MV-4-11 (cell line): ENCODE data around the gene C16orf87.

Source experiments
- DNase-seq: peaks from one replicate; lab custom pipeline; 2025; lab: John Stamatoyannopoulos, UW

The C16orf87 gene

DNA sequence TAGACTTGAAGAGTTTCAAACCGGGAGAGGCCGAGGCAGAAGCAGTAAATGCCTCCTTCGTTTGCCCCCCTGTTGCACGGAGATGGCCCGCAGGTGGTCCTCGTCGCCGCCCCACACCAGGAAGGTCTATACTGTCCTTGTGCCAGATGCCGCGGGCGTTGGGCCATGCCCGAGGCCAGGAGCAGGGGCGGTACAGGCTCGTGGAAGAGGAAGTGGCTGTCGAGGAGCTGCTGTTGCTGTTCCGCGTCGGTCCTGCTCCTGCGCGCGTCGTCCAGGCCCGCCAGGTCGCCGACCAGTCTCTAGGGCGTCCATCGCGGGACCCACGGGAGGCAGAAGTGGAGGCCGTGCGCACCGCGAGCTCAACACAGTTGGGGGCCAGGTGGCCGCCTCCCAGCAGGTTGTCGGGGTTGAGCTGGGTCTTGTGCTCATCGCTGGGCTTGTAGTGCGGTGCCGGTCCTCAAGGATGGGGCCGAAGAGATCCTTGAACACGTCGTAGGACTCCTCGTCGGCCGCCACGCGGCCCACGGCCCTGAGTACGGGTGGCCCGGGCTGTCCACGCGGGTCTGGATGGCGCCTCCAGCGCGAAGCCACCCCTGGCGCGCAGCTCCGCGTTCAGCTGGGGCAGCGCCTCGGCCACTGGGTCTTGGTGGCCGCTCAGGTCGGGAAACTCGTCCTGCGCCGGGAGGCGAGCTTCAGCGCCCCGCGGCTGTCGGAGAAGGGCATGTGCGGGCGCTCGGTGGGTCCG, 13.1 kb upstream of the C16orf87 start:
- DNase-seq = no peak

DNA sequence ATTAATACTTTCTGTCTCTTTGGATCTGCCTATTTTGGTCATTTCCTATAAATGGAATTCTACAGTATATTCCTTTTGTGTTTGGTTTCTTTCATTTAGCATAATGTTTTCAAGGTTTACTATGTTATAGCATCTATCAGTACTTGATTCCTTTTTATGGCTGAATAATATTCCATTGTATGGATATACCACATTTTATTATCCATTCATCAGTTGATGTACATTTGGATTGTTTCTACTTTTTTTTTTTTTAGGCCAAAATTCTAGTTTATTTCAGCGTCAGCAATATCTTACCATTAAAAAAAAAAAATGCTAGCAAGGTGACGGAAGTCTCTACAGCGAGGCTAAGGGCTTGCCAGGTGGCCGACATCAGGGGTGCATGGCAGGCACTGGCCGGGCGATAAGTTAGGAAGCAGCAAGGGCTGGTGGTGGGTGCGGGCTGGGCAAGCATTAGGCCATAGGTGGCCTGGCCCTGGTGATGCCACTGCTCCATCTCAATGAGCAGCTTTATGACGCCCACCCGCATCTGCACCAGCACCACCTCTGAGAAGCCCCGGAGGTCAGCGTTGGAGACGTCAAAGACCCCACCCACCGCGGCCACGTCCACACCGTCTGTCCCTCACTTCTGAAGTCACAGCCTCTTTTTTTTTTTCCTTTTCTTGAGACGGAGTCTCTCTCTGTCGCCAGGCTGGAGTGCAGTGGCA, 11.4 kb upstream of the C16orf87 start:
- DNase-seq = no peak

DNA sequence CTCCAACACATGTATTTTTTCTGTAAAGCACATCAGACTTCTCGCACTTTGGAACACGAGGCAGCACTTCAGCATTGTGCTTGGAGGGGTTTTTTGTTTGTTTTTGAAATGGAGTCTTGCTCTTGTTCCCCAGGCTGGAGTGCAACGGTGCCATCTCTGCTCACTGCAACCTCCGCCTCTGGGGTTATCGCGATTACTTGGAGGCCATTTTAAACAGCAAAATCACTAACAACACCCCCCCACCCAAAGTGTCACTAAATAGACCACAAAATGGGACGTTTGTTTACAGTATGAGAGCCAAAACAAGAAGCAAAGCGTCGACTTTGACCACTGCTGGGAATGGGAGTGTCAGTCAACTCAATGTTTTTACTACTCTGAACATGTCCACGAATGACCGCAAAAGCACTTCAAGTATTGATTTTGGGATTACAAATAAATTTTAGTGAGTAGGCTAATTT, 9.0 kb upstream of the C16orf87 start:
- no peak for DNase-seq

DNA sequence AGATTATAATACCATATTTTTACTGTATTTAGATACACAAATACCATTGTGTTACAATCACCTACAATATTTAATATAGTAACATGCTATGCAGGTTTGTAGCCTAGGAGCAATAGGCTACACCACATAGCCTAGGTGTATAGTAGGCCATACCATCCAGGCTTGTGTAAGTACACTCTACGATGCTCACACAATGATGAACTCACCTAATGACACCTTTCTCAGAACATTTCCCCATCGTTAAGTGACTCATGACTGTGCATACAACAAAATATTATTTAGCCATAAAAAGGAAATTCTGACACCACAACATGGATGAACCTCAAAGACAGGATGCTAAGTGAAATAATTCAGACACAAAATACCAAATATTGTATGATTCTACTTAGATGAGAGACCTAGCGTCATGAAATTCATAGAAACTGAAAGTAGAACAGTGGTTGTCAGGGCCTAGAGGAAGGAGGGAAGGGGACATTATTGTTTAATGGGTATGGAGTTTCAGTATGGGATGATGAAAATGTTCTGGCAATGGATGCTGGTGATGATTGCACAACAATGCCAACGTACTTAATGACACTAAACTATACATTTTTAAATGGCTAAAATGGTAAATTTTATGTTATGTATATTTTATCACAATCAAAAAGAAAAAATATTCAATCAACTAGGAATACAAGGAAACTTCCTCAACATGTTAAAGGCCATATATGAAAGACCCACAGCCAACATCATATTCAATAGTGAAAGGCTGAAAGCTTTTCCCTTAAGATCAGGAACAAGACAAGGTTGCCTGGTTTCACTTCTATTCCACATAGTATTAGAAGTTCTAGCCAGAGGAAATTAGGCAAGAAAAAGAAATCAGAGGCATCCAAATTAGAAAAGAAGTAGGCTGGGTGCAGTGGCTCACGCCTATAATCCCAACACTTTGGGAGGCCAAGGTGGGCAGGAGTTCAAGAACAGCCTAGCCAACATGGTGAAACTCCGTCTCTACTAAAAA, 5.9 kb upstream of the C16orf87 start:
- peak; percentile 72 for DNase-seq

DNA sequence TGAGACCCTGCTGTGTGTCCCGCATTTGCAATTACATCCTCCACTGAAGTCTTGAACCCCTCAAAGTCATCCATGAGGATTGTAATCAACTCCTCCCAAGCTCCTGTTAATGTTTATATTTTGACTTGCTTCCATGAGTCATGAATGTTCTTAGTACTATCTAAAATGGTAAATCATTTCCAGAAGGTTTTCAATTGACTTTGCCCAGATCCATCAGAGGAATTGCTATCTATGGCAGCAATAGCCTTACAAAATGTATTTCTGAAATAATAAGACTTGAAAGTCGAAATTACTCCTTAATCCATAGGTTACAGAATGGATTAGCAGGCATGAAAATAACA, 2.5 kb upstream of the C16orf87 start:
- DNase-seq = no peak

DNA sequence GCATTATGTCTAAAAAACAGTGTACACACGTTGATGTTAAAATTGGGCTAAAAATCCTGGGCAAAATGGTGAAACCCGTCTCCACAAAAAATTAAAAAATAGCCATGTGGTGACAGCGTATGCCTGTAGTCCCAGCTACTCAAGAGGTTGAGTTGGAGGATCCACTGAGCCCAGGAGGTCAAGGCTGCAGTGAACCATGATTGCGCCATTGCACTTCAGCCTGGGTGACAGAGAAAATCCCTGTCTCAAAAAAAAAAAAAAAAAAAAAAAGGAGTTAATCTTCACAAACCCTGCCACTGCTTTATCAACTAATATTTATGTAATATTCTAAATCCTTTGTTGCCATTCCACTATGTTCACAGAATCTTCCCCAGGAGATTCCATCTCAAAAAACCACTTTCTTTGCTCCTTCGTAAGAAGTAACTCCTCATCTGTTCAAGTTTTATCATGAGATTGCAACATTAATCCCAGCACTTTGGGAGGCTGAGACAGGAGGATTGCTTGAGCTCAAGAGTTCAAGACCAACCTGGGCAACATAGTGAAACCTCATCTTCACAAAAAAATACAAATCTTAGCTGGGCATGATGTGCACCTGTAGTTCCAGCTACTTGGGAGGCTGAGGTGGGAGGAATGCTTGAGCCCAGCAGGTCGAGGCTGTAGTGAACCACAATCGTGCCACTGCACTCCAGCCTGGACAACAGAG, 1.9 kb upstream of the C16orf87 start:
- peak; percentile 65 for DNase-seq

DNA sequence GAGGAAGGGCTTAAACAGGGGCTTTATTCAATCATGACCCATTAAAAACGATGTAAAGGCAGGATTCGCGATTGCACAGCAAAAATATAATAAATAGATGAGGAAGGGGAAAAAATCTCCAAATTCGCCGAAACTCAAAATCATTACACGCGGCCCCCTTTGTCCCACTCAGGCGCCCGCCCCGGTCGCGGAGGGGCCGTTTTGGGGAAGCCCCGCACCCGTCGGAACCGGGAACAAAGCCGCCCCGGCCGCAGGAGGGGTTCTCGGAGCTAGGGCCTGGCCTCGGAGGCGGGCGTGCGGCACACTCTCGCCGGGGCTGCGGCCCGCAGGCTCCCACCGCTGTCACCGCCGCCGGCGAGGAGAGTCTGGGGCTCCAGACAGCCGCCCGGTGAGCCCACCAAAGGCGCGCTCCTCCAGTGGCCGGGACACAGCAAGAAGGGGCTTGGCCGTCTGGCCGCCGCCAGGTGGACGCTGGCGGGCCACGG, 521 bp downstream of the C16orf87 start:
- no peak for DNase-seq

DNA sequence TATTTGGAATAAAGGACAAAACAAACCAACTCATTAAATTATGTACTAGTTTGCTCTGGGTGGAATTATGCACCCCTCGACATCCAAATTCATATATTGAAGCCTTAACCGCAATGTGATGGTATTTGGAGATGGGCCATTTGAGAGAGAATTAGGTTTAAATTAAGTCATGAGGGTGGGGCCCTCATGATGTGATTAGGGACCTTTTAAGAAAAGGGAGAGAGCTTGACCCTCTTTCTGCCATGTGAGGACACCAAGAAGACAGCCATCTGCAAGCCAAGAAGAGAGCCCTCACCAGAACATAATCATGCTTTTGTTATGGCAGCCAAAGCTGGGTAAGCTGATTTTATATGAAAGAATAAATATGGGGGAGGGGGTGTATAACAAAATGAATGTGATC, 2.0 kb downstream of the C16orf87 start:
- DNase-seq = no peak

DNA sequence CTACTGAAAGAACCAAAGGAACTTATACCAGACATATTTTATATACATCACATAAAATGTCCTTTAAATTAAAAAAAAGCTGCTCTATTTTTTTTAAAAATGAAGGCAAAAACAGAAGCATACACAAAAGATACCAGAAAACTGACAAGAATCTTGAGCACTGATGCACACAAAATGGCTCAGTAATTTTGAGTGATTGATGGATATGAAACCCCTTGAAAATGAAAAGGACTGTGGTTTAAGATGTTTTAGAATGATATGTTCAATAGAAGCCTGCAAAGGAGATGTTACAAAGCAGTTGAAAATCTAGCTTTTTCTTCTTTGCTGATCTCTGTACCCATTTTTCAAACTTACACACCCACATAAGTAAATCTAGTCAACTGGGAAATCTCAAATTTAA, 2.7 kb downstream of the C16orf87 start:
- no peak for DNase-seq

DNA sequence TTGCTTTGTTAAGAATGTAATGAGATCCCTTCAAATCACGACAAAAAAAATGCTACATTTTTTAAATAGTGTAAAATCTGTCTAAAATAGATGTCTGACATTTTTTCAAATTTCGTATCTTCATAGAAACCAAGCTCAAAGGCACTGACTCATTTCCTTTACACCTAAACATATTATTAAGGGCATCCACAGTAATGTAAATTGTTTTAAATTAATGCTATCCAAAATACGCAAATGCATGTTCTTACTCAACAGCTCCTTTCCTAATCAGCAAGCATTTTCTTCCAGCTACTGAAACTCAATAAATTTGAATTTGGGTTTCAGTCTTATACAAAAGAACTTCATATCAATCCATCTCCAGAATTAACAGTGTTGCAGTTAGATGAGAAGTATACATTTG, 4.3 kb downstream of the C16orf87 start:
- DNase-seq = no peak

DNA sequence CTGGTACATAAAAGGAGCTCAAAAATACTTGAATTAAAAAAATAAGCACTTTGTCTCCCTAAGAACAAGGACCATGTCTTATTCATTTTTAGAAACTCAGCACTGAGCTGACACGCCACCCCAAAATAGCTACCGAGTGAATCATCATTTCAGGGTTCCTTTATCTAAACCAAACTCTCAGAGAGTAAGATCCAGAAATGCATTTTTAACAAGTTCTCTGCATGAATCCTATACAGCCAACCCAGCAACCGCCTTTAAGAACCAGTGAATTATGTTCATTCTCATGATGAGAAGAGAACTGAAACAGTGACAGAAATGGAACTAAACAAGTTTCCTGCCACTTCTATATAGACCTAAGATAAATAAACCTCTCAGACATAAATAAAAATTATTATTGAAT, 8.7 kb downstream of the C16orf87 start:
- DNase-seq = peak; percentile 40

DNA sequence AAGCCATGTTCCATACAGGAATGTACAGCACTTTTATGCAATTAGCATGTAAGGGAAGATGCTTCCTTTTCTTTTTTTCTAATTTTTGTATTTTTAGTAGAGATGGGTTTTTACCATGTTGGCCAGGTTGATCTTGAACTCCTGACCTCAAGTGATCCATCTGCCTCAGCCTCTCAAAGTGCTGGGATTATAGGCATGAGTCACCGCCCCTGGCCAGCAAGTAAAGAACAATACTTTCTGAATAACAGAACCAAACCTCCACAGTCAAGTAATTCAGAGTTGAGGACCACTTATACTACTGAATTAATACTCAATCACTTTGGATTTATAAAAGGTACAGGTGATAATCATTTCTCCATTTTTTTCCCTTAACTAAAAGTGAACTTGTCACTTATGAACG, 13.0 kb downstream of the C16orf87 start:
- peak; percentile 10 for DNase-seq

DNA sequence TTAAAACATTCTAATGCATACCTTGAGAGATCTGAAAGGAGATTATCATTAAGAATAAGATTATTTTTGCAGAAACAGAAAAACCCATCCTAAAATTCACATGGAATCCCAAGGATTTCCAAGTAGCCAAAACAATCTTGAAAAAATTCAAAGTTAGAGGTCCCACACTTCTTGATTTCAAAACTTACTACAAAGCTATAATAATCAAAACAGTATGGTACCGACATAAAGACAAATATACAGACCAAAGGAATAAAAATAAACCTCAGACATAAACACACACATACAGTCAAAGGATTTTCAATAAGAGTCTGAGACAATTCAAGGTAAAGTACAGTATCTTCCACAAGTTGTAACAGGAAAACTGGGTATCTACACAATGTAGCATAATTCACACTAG, 16.2 kb downstream of the C16orf87 start:
- DNase-seq = no peak

DNA sequence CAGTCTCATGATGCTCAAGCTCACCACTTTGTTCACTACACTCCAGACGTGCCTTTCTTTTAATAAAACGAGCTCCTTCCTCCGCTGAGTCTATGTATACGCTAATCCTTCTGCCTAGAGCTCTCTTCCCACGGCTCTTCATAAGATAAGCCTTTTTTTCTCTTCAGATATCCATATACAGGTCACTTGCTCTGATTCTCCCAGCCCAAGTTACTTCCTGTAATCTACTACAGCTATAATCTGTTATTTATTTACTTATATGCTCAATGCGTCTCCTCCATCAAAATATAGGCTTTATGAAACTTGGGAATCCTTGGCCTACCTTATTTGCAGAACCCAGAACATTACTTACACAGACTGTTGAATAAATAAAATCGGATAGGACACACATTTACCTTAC, 17.4 kb downstream of the C16orf87 start:
- DNase-seq = no peak

DNA sequence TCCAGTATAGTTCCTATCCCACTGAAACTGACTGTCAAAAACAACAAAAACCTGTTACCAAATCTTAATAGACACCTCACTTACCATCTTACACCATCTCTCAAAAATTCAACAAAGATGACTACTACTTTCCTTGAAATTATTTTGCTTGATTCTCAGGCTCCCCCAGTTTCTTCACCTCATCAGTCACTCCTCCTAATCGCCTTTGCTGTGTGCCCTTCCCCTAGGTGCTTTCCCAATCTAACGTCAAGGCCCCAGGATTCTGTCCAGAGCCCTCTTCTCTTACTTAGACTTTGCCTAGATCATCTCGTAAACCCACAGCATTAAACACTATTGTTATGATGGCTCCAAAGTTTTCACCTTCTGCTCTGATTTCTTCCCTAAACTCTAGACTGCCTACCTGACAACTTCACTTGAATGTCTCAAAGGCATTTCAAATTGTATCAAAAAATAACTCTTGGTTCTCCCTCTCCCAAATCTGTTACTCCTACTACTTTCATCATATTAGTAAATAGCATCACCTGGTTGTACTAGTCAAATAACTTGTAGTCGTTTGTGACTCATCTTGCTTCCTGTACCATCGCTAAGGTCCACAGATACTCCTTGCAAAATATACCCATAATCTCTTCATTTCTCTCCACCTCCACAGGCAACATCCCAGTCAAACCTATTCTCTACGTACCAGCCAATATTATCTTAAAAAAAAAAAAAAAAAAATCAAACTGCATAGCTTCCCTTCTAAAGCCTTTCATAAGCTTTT, 18.0 kb downstream of the C16orf87 start:
- no peak for DNase-seq

DNA sequence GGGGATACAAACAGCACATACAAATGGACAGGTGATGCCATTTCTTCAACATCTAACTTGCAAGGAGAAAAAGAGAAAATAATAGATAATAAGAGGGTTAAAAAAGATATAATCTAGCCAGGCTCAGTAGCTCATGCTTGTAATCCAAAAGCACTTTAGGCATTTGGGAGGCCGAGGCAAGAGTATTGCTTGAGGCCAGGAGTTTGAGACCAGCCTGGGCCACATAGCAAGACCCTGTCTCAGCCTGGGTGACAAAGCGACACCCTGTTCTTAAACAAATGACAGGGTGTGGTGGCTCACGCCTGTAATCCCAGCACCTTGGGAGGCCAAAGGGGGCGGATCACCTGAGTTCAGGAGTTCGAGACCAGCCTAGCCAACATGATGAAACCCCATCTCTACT, 19.3 kb downstream of the C16orf87 start:
- no peak for DNase-seq

DNA sequence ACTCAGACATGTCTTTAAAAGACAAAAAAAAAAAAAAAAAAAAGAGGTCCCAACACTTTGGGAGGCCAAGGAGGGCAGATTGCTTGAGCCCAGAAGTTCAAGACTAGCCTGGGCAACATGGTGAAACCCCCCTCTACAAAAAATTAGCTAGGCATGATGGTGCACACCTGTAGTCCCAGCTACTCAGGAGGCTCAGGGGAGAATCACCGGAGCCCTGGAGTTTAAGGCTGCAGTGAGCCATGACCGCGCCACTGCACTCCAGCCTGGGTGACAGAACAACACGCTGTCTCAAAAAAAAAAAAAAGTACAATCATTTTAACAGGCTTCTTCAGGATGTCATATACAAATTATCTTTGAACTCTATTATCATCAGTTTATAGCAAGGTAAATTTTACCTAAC, 22.0 kb downstream of the C16orf87 start:
- DNase-seq = no peak

DNA sequence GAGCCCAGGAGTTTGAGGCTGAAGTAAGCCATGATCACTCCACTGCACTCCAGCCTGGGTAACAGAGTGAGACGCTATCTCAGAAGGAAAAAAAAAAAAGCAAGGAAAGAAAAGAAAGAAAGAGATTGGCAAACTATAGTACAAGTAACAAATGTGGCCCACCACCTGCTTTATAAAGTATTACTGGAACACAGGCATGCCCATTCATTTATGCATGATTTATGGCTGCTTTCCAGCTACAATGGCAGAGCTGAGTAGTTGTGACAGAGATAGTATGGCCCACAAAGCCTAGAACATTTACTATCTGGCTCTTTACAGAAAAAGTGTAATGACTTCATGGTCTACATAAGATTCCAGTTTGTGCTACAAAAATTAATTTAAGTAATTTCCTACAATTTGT, 23.6 kb downstream of the C16orf87 start:
- DNase-seq = no peak

DNA sequence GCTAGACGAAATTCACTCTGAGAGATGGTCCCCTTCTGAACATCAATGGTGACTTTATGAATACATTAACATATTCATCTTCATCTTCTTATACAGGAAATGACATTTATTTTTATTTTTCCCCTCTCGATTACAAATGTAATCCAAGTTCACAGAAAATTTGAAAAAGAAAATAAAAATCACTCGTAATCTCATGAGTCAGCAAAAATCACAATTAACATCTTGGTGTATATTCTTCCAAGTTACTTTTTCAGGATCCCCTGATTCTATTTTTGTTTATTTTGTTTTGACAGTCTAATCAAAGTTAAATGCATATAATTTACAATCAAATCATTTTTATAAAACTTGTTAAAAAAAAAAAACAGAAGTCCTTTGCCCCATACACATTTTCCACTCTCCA, 27.6 kb downstream of the C16orf87 start:
- DNase-seq = no peak

DNA sequence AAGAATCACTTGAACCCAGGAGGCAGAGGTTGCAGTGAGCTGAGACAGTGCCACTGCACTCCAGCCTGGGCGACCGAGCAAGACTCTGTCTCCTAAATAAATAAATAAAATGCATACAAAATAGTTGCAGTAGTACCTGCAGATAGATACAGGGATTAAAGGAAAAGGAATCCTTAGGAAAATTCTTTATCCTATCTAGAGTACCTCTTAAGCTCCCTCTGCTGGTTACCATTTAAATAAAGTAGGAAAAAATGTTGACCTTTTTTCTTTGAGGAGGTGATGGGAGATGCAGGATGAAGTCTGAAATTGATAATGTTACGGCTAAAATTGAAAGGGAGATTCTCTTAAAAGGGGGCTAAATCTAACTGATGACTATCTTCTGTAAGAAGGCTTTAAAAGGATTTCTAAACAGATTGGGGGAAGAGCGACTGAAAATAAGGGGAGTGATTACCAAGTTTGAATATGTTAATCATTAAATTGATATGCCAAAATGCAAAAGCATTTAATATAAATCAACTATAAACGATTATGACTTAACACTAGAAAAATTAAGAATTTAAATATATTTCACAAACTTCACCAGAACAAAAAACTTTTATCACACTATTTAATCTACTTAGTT, 29.4 kb downstream of the C16orf87 start:
- DNase-seq = no peak

DNA sequence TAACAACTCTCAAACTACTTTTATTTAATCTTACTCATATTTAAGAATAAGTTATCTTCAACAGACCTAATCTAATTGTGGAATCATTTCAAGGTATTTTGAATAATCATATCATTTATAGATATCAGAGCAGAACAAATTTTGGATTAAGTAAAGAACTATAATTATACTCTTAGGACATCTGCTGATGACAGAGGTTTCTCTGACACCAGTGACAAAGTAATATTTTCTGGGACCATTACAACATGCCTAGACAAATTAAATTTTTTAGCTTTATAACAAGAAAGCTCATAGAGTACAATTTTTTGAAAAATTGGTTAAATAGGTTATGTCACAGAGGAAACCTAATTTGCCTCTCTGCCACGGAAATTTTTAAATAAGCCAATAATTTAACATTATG, 30.5 kb downstream of the C16orf87 start:
- no peak for DNase-seq
